HEK293 (cell line): ENCODE measurements around the gene TBCC.

Source experiments
- ELK4 ChIP-seq: IDR thresholded peaks from 2 replicates; pipeline ENCODE4 v1.6.1; 2011; ENCODE audit warnings: mild to moderate bottlenecking, low read depth, low read length, borderline replicate concordance
- TCF7L2 ChIP-seq: IDR thresholded peaks from 2 replicates; pipeline ENCODE4 v1.6.1; 2011; ENCODE audit warnings: low read depth, mild to moderate bottlenecking, inconsistent platforms, low read length, moderate library complexity, borderline replicate concordance

DNA sequence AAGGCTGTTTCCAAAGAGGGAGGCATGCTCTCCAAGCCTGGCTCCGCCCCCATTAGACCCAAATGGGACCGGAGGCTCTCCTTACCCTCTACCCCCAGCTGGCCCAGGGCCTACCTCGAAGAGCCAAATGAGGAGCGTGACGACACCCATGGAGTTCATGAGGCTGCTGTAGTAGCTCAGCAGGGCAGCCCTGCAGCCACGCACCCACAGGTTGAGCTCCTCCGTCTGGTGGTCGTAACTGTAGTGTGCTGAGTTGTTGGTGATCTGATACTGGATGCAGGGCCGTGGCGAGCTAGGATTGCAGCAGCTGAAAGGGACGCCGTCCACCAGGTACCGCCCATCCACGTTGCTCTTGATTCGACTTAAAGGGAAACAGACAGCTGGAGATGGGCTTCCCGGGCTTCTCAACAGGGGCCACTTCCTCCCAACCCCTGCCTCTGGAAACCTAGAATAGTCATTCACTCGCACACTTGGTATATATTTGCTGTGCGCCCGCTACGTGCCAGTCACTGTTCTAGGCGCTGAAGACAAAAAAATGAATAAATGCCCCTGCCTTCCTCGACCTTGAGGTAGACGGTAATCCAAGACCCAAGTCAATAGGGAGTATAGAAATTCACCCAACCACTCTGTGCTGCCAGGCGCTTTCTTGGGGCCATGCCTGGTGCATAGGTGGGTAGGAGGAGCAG, 41.5 kb downstream of the TBCC start:
- TF ChIP-seq TCF7L2 (no peak), ELK4 (no peak)
